HEK293 (cell line): Measurements from ENCODE around the gene NF2.

ENCODE experiments used
- FEZF1 ChIP-seq: fragments of 450-650 bp; formaldehyde crosslinking; IDR thresholded peaks from 2 replicates; pipeline ENCODE4 v1.5.1; 2016; ENCODE audit warnings: missing biosample characterization, missing genetic modification characterization
- HOXD13 ChIP-seq: sonication (generic); formaldehyde crosslinking; IDR thresholded peaks from 2 replicates; pipeline ENCODE4 v1.8.0; 2022; ENCODE audit warnings: missing genetic modification reagents, borderline replicate concordance
- IKZF3 ChIP-seq: fragments of 450-650 bp; IDR thresholded peaks from 2 replicates; pipeline ENCODE4 v1.5.0; 2018; ENCODE audit warnings: missing biosample characterization, mild to moderate bottlenecking, missing genetic modification characterization, moderate library complexity
- KLF10 ChIP-seq: fragments of 450-650 bp; IDR thresholded peaks from 2 replicates; pipeline ENCODE4 v1.5.1; 2018; ENCODE audit warnings: missing biosample characterization, mild to moderate bottlenecking, missing genetic modification characterization
- PRDM1 ChIP-seq: fragments of 450-650 bp; formaldehyde crosslinking; IDR thresholded peaks from 2 replicates; pipeline ENCODE4; 2016; ENCODE audit warnings: missing biosample characterization, missing genetic modification characterization
- SP2 ChIP-seq: fragments of 450-650 bp; formaldehyde crosslinking; IDR thresholded peaks from 2 replicates; pipeline ENCODE4 v1.5.1; 2016; ENCODE audit warnings: missing biosample characterization, missing genetic modification characterization
- ZBTB17 ChIP-seq: fragments of 450-650 bp; formaldehyde crosslinking; IDR thresholded peaks from 2 replicates; pipeline ENCODE4 v1.5.1; 2016; ENCODE audit warnings: missing biosample characterization, missing genetic modification characterization
- ZBTB21 ChIP-seq: fragments of 450-650 bp; formaldehyde crosslinking; IDR thresholded peaks from 2 replicates; pipeline ENCODE4 v1.5.1; 2017; ENCODE audit warnings: missing biosample characterization, missing genetic modification characterization
- ZNF140 ChIP-seq: fragments of 450-650 bp; formaldehyde crosslinking; IDR thresholded peaks from 2 replicates; pipeline ENCODE4 v1.5.1; 2016; ENCODE audit warnings: missing biosample characterization, missing genetic modification characterization
- ZNF155 ChIP-seq: fragments of 450-650 bp; formaldehyde crosslinking; IDR thresholded peaks from 2 replicates; pipeline ENCODE4 v1.5.1; 2016; ENCODE audit warnings: missing biosample characterization, missing genetic modification characterization
- ZNF157 ChIP-seq: fragments of 450-650 bp; formaldehyde crosslinking; IDR thresholded peaks from 2 replicates; pipeline ENCODE4 v1.5.1; 2016; ENCODE audit warnings: missing biosample characterization, missing genetic modification characterization
- ZNF266 ChIP-seq: fragments of 450-650 bp; formaldehyde crosslinking; IDR thresholded peaks from 2 replicates; pipeline ENCODE4 v1.5.1; 2016; ENCODE audit warnings: missing biosample characterization, missing genetic modification characterization, low read depth
- ZNF366 ChIP-seq: fragments of 450-650 bp; formaldehyde crosslinking; conservative IDR thresholded peaks from 2 replicates; pipeline ENCODE4 v1.5.1; 2016; ENCODE audit warnings: missing biosample characterization, missing genetic modification characterization
- ZNF571 ChIP-seq: fragments of 450-650 bp; formaldehyde crosslinking; IDR thresholded peaks from 2 replicates; pipeline ENCODE4 v1.5.0; 2017; ENCODE audit warnings: missing biosample characterization, missing genetic modification characterization
- ZNF623 ChIP-seq: fragments of 450-650 bp; formaldehyde crosslinking; IDR thresholded peaks from 2 replicates; pipeline ENCODE4 v1.5.1; 2016; ENCODE audit warnings: missing biosample characterization, missing genetic modification characterization
- ZNF660 ChIP-seq: fragments of 450-650 bp; IDR thresholded peaks from 2 replicates; pipeline ENCODE4 v1.5.1; 2018; ENCODE audit warnings: missing biosample characterization, mild to moderate bottlenecking, missing genetic modification characterization
- ZNF670 ChIP-seq: fragments of 450-650 bp; formaldehyde crosslinking; IDR thresholded peaks from 2 replicates; pipeline ENCODE4 v1.5.1; 2016; ENCODE audit warnings: missing biosample characterization, missing genetic modification characterization, low read depth
- ZNF792 ChIP-seq: fragments of 450-650 bp; formaldehyde crosslinking; IDR thresholded peaks from 2 replicates; pipeline ENCODE4 v1.5.1; 2016; ENCODE audit warnings: missing biosample characterization, missing genetic modification characterization
- ZSCAN30 ChIP-seq: fragments of 450-650 bp; IDR thresholded peaks from 2 replicates; pipeline ENCODE4 v1.5.1; 2018; ENCODE audit warnings: missing biosample characterization, mild to moderate bottlenecking, missing genetic modification characterization, moderate library complexity
- TF ChIP-seq, protein P1 (sequence below): fragments of 450-650 bp; formaldehyde crosslinking; IDR thresholded peaks from 2 replicates; pipeline ENCODE4 v1.5.1; 2016; ENCODE audit warnings: missing biosample characterization, missing genetic modification characterization
- TF ChIP-seq, protein P2 (sequence below): fragments of 450-650 bp; formaldehyde crosslinking; IDR thresholded peaks from 2 replicates; pipeline ENCODE4 v1.5.1; 2016; ENCODE audit warnings: missing biosample characterization, missing genetic modification characterization
- TF ChIP-seq, protein P3 (sequence below): fragments of 450-650 bp; formaldehyde crosslinking; IDR thresholded peaks from 2 replicates; pipeline ENCODE4 v1.5.1; 2016; ENCODE audit warnings: missing biosample characterization, missing genetic modification characterization, borderline replicate concordance
- TF ChIP-seq, protein P4 (sequence below): fragments of 450-650 bp; formaldehyde crosslinking; IDR thresholded peaks from 2 replicates; pipeline ENCODE4 v1.5.1; 2016; ENCODE audit warnings: missing biosample characterization, missing genetic modification characterization
- TF ChIP-seq, protein P5 (sequence below): fragments of 450-650 bp; formaldehyde crosslinking; IDR thresholded peaks from 2 replicates; pipeline ENCODE4 v1.5.1; 2016; ENCODE audit warnings: missing biosample characterization, missing genetic modification characterization, borderline replicate concordance

NF2 gene

DNA sequence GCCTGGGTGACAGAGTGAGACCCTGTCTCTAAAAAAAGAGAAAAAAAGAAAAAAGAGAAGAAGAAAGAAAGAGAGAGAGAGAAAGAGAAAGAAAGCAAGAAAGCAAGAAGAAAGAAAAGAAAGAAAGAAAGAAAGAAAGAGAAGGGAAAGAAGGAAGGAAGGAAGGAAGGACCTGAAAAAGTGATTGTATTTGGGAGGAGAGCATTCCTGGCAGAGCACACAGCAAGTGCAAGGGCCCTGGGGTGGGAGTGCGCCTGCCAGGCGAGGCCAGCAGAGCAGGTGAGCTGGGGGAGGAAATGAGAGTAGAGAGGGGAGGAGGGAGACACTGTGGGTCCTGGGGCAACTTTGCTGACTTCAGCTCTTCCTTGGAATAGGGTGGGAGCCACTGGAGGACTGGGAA, 108.7 kb downstream of the NF2 start (continued):
- TF ChIP-seq, protein P1, sequence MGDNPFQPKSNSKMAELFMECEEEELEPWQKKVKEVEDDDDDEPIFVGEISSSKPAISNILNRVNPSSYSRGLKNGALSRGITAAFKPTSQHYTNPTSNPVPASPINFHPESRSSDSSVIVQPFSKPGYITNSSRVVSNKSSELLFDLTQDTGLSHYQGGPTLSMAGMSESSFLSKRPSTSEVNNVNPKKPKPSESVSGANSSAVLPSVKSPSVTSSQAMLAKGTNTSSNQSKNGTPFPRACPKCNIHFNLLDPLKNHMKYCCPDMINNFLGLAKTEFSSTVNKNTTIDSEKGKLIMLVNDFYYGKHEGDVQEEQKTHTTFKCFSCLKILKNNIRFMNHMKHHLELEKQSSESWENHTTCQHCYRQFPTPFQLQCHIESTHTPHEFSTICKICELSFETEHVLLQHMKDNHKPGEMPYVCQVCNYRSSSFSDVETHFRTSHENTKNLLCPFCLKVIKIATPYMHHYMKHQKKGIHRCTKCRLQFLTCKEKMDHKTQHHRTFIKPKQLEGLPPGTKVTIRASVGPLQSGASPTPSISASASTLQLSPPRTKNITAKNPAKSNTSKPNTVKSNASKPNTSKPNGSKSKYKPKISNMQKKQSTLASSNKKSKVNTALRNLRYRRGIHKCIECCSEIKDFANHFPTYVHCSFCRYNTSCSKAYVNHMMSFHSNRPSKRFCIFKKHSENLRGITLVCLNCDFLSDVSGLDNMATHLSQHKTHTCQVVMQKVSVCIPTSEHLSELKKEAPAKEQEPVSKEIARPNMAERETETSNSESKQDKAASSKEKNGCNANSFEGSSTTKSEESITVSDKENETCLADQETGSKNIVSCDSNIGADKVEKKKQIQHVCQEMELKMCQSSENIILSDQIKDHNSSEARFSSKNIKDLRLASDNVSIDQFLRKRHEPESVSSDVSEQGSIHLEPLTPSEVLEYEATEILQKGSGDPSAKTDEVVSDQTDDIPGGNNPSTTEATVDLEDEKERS (tag by site-specific recombination), result no peak
- TF ChIP-seq, protein P2, sequence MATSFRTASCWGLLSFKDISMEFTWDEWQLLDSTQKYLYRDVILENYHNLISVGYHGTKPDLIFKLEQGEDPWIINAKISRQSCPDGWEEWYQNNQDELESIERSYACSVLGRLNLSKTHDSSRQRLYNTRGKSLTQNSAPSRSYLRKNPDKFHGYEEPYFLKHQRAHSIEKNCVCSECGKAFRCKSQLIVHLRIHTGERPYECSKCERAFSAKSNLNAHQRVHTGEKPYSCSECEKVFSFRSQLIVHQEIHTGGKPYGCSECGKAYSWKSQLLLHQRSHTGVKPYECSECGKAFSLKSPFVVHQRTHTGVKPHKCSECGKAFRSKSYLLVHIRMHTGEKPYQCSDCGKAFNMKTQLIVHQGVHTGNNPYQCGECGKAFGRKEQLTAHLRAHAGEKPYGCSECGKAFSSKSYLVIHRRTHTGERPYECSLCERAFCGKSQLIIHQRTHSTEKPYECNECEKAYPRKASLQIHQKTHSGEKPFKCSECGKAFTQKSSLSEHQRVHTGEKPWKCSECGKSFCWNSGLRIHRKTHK, result no peak
- no peak for TF ChIP-seq ZNF266 (tag by site-specific recombination)
- 0 out of 2 replicates have a peak, but pooled peaks have one; percentile 13 for TF ChIP-seq ZBTB17 (tag by site-specific recombination)
- no peak for TF ChIP-seq ZNF140 (tag by site-specific recombination)
- TF ChIP-seq FEZF1, result no peak
- no peak for TF ChIP-seq KLF10 (tag by site-specific recombination)
- TF ChIP-seq PRDM1 (tag by site-specific recombination), result peak; percentile 97
- TF ChIP-seq IKZF3 (tag by site-specific recombination), result no peak
- TF ChIP-seq ZSCAN30 (tag by site-specific recombination), result no peak
- TF ChIP-seq ZNF792 (tag by site-specific recombination), result no peak
- TF ChIP-seq, protein P3, sequence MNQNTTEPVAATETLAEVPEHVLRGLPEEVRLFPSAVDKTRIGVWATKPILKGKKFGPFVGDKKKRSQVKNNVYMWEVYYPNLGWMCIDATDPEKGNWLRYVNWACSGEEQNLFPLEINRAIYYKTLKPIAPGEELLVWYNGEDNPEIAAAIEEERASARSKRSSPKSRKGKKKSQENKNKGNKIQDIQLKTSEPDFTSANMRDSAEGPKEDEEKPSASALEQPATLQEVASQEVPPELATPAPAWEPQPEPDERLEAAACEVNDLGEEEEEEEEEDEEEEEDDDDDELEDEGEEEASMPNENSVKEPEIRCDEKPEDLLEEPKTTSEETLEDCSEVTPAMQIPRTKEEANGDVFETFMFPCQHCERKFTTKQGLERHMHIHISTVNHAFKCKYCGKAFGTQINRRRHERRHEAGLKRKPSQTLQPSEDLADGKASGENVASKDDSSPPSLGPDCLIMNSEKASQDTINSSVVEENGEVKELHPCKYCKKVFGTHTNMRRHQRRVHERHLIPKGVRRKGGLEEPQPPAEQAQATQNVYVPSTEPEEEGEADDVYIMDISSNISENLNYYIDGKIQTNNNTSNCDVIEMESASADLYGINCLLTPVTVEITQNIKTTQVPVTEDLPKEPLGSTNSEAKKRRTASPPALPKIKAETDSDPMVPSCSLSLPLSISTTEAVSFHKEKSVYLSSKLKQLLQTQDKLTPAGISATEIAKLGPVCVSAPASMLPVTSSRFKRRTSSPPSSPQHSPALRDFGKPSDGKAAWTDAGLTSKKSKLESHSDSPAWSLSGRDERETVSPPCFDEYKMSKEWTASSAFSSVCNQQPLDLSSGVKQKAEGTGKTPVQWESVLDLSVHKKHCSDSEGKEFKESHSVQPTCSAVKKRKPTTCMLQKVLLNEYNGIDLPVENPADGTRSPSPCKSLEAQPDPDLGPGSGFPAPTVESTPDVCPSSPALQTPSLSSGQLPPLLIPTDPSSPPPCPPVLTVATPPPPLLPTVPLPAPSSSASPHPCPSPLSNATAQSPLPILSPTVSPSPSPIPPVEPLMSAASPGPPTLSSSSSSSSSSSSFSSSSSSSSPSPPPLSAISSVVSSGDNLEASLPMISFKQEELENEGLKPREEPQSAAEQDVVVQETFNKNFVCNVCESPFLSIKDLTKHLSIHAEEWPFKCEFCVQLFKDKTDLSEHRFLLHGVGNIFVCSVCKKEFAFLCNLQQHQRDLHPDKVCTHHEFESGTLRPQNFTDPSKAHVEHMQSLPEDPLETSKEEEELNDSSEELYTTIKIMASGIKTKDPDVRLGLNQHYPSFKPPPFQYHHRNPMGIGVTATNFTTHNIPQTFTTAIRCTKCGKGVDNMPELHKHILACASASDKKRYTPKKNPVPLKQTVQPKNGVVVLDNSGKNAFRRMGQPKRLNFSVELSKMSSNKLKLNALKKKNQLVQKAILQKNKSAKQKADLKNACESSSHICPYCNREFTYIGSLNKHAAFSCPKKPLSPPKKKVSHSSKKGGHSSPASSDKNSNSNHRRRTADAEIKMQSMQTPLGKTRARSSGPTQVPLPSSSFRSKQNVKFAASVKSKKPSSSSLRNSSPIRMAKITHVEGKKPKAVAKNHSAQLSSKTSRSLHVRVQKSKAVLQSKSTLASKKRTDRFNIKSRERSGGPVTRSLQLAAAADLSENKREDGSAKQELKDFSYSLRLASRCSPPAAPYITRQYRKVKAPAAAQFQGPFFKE (tag by site-specific recombination), result no peak
- no peak for TF ChIP-seq ZNF670 (tag by site-specific recombination)
- no peak for TF ChIP-seq SP2 (tag by site-specific recombination)
- peak; percentile 89 for TF ChIP-seq ZNF366 (tag by site-specific recombination)
- no peak for TF ChIP-seq ZNF660
- TF ChIP-seq ZNF155 (tag by site-specific recombination), result no peak
- peak; percentile 99 for TF ChIP-seq ZNF623 (tag by site-specific recombination)
- TF ChIP-seq, protein P4, sequence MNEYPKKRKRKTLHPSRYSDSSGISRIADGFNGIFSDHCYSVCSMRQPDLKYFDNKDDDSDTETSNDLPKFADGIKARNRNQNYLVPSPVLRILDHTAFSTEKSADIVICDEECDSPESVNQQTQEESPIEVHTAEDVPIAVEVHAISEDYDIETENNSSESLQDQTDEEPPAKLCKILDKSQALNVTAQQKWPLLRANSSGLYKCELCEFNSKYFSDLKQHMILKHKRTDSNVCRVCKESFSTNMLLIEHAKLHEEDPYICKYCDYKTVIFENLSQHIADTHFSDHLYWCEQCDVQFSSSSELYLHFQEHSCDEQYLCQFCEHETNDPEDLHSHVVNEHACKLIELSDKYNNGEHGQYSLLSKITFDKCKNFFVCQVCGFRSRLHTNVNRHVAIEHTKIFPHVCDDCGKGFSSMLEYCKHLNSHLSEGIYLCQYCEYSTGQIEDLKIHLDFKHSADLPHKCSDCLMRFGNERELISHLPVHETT (tag by site-specific recombination), result no peak
- TF ChIP-seq HOXD13 (CRISPR knock-in tag), result no peak
- no peak for TF ChIP-seq ZNF571 (tag by site-specific recombination)
- TF ChIP-seq, protein P5, sequence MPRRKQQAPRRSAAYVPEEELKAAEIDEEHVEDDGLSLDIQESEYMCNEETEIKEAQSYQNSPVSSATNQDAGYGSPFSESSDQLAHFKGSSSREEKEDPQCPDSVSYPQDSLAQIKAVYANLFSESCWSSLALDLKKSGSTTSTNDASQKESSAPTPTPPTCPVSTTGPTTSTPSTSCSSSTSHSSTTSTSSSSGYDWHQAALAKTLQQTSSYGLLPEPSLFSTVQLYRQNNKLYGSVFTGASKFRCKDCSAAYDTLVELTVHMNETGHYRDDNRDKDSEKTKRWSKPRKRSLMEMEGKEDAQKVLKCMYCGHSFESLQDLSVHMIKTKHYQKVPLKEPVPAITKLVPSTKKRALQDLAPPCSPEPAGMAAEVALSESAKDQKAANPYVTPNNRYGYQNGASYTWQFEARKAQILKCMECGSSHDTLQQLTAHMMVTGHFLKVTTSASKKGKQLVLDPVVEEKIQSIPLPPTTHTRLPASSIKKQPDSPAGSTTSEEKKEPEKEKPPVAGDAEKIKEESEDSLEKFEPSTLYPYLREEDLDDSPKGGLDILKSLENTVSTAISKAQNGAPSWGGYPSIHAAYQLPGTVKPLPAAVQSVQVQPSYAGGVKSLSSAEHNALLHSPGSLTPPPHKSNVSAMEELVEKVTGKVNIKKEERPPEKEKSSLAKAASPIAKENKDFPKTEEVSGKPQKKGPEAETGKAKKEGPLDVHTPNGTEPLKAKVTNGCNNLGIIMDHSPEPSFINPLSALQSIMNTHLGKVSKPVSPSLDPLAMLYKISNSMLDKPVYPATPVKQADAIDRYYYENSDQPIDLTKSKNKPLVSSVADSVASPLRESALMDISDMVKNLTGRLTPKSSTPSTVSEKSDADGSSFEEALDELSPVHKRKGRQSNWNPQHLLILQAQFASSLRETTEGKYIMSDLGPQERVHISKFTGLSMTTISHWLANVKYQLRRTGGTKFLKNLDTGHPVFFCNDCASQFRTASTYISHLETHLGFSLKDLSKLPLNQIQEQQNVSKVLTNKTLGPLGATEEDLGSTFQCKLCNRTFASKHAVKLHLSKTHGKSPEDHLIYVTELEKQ (tag by site-specific recombination), result no peak
- TF ChIP-seq ZNF157 (tag by site-specific recombination), result no peak
- no peak for TF ChIP-seq ZBTB21 (tag by site-specific recombination)
